ENCODE data around the gene TOM1L1. TPM values are rescaled to one million over a fixed set of nuclear protein-coding genes. Genes with fewer than 3 reads are reported as not detected.
"Not testable (repeated sequence)": the region's sequence is repeated elsewhere in the genome, so short reads cannot be mapped to it uniquely, and the experiment has no call there.

The TOM1L1 gene
- total RNA-seq, 2 donors from 2014 or later: 52.8 to 81.3 TPM

DNA sequence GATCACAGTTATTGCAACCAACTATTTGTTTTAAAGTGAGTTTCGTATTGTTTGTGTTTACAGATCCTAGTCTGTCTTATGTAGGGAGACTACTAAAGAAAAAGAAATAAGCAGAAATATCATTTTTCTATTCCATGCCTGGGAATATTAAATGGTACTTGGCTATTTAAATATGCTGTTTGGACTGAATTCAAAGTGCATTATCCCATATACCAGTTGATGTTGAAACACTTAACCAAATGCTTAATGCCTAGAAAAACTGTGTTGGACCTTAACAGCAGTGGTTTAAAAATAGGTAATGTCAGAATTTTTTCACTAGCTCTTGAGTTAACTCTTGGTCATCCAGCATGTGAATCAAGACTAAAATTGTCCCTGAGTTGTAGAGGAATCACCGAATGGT lies 37.5 kb upstream of the TOM1L1 start:
- TF ChIP-seq, protein P1, sequence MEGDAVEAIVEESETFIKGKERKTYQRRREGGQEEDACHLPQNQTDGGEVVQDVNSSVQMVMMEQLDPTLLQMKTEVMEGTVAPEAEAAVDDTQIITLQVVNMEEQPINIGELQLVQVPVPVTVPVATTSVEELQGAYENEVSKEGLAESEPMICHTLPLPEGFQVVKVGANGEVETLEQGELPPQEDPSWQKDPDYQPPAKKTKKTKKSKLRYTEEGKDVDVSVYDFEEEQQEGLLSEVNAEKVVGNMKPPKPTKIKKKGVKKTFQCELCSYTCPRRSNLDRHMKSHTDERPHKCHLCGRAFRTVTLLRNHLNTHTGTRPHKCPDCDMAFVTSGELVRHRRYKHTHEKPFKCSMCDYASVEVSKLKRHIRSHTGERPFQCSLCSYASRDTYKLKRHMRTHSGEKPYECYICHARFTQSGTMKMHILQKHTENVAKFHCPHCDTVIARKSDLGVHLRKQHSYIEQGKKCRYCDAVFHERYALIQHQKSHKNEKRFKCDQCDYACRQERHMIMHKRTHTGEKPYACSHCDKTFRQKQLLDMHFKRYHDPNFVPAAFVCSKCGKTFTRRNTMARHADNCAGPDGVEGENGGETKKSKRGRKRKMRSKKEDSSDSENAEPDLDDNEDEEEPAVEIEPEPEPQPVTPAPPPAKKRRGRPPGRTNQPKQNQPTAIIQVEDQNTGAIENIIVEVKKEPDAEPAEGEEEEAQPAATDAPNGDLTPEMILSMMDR (IDR thresholded peaks at IDR 0.05): no peak
- TF ChIP-seq POLR2AphosphoS5 (IDR thresholded peaks at IDR 0.05): no peak
- no peak for TF ChIP-seq POLR2A (IDR thresholded peaks at IDR 0.05)

DNA sequence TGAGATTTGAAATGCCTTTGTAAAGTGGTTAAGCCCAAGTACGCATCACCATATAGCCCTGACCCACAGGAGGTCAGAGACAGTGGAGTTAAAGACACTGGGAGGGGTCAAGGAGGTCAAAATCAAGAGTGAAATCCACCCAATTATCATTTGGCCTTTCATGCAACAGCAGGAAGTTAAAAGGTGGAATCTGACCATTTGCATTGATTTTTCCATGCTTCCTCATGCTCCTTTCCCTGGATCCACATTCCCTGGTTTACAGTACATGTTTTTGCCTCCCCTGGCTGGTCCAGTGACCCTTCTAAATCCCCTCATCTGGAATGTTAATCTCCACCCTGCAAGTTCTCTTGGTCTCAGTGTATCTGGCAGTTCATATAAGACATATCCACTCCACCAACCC lies 36.6 kb upstream of the TOM1L1 start:
- intact Hi-C loops (cut with DNase I): no loop called here
- no peak overlapping the region for H3K27ac ChIP-seq
- DNase-seq (ENCODE audit: low spot score): no peak
- 91% methylated on average over 1 of the region's 1 CpG for WGBS
- TF ChIP-seq POLR2A (IDR thresholded peaks at IDR 0.05) (no peak), POLR2AphosphoS5 (IDR thresholded peaks at IDR 0.05) (no peak)
- TF ChIP-seq, protein P1 (IDR thresholded peaks at IDR 0.05): no peak
- H3K36me3 ChIP-seq: no peaks in the 10 kb centered on the region
- no peak overlapping the region for H3K4me3 ChIP-seq
- H3K27me3 ChIP-seq (replicated peaks; ENCODE audit: insufficient read depth): no peaks in the 10 kb centered on the region
- no peaks in the 10 kb centered on the region for H3K4me1 ChIP-seq (replicated peaks)
- no peaks in the 10 kb centered on the region for H3K9me3 ChIP-seq

More for the DNA sequence above, 37.5 kb upstream of the TOM1L1 start:
- no peaks in the 10 kb centered on the region for H3K27me3 ChIP-seq (replicated peaks; ENCODE audit: insufficient read depth)
- H3K4me3 ChIP-seq: no peak overlapping the region
- no peaks in the 10 kb centered on the region for H3K36me3 ChIP-seq
- H3K9me3 ChIP-seq: no peaks in the 10 kb centered on the region
- 49% methylated on average over 2 of the region's 2 CpGs for WGBS
- intact Hi-C loops (cut with DNase I): no loop called here
- H3K27ac ChIP-seq: no peak overlapping the region
- H3K4me1 ChIP-seq (replicated peaks): no peaks in the 10 kb centered on the region
- no peak for DNase-seq (ENCODE audit: low spot score)

DNA sequence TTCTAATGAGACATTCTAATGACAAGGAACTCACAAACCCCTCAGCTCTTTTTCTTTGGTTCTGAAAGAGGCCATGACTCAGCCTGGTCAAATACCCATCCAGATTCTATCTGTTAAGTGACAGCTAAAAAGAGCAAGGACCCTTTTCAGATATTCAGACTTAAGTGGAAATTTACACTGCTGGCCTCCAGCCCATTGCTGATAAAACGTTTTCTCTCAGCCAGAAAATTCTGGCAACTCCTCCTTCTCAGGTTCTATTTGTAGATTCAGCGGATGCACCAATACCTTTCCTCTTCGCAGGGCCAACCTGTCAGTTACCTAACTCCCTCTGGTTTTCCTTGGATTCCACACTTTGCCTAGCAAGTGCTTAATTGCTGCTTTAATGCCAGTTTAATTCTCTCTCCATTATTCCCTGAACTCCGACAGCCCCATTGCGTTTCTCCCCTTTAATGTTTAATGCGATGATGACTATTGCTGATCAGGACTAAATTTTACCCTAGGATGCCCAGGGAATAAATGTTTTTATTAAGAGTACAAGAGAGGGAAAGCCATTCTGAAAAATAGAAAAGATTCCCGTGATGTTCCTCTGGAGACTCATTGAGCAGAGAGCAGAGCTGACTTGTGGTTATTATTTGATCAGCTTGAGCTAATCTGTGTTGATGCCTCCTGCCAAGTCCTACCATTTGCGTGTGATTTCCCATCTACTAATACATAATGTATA lies 35.9 kb upstream of the TOM1L1 start:
- H3K4me3 ChIP-seq: no peak overlapping the region
- TF ChIP-seq, protein P1 (IDR thresholded peaks at IDR 0.05): no peak
- no peak for TF ChIP-seq POLR2AphosphoS5 (IDR thresholded peaks at IDR 0.05)
- no peak for TF ChIP-seq POLR2A (IDR thresholded peaks at IDR 0.05)
- H3K9me3 ChIP-seq: no peaks in the 10 kb centered on the region
- WGBS: 41% methylated on average over 8 of the region's 8 CpGs
- no peaks in the 10 kb centered on the region for H3K4me1 ChIP-seq (replicated peaks)
- intact Hi-C loops (cut with DNase I): no loop called here
- H3K27ac ChIP-seq: no peak overlapping the region
- no peaks in the 10 kb centered on the region for H3K27me3 ChIP-seq (replicated peaks; ENCODE audit: insufficient read depth)
- DNase-seq (ENCODE audit: low spot score): no peak
- H3K36me3 ChIP-seq: no peaks in the 10 kb centered on the region

DNA sequence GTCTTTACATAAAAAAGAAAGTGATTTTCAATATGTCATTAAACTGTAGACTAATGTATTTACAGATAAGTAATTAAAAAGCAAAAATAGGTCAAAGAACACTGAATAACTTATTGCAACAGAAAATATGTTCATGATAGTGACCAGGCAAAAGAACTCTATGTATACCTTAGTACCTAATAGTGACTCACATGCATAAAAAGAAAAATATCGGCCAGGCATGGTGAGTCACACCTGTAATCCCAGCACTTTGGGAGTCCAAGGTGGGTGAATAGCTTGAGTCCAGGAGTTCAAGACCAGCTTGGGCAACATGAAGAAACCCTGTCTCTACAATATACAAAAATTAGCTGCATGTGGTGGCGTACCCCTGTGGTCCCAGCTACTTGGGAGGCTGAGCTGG lies 33.0 kb upstream of the TOM1L1 start:
- WGBS: 88% methylated on average over 2 of the region's 2 CpGs
- no peaks in the 10 kb centered on the region for H3K9me3 ChIP-seq
- TF ChIP-seq, protein P1 (IDR thresholded peaks at IDR 0.05): no peak
- TF ChIP-seq POLR2A (IDR thresholded peaks at IDR 0.05): no peak
- TF ChIP-seq POLR2AphosphoS5 (IDR thresholded peaks at IDR 0.05): no peak
- H3K4me1 ChIP-seq (replicated peaks): no peaks in the 10 kb centered on the region
- H3K27me3 ChIP-seq (replicated peaks; ENCODE audit: insufficient read depth): no peaks in the 10 kb centered on the region
- DNase-seq (ENCODE audit: low spot score): no peak
- intact Hi-C loops (cut with DNase I): no loop called here
- H3K27ac ChIP-seq: no peak overlapping the region
- H3K36me3 ChIP-seq: no peaks in the 10 kb centered on the region
- no peak overlapping the region for H3K4me3 ChIP-seq

DNA sequence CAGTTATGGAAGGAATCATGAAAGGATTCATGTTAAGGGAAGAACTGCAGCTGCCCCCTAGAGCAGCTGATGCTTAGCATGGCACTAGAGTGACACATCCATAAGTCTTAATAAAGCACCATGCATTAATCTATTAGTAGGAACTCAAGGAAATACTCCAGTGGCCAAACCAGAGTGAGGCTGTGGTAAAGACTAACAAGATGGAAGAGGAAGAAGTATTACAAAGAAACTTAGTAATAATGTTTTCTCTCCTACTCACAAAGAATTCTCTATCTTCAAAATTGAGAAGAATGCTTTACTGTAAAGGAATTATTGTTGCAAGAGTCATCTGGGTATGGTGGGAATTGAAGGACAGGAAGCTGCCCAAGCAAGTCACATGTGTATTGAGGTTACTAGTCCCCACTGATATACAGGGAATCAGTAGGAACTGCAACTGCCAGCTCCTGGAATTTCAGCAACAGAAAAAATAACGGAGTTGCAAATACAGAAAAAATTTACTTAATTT lies 29.9 kb upstream of the TOM1L1 start:
- H3K27ac ChIP-seq: no peak overlapping the region
- DNase-seq (ENCODE audit: low spot score): no peak
- no peaks in the 10 kb centered on the region for H3K4me1 ChIP-seq (replicated peaks)
- no peak for TF ChIP-seq POLR2AphosphoS5 (IDR thresholded peaks at IDR 0.05)
- TF ChIP-seq, protein P1 (IDR thresholded peaks at IDR 0.05): no peak
- TF ChIP-seq POLR2A (IDR thresholded peaks at IDR 0.05): no peak
- intact Hi-C loops (cut with DNase I): no loop called here
- no peaks in the 10 kb centered on the region for H3K36me3 ChIP-seq
- H3K9me3 ChIP-seq: no peaks in the 10 kb centered on the region
- 96% methylated on average over 1 of the region's 1 CpG for WGBS
- no peaks in the 10 kb centered on the region for H3K27me3 ChIP-seq (replicated peaks; ENCODE audit: insufficient read depth)
- H3K4me3 ChIP-seq: no peak overlapping the region

DNA sequence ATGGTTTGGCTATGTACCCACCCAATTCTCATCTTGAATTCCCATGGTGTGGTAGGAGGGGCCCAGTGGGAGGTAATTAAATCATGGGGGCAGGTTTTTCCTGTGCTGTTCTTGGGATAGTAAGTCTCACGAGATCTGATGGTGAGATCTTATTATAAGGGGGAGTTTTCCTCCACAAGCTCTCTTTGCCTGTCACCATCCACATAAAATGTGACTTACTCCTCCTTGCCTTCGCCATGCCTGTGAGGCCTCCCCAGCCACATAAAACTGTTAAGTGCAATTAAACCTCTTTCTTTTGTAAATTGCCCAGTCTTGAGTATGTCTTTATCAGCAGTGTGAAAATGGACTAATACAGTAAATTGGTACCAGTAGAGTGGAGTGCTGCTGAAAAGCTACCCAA lies 24.7 kb upstream of the TOM1L1 start:
- DNase-seq (ENCODE audit: low spot score); H3K36me3 ChIP-seq; H3K27me3 ChIP-seq (replicated peaks; ENCODE audit: insufficient read depth); intact Hi-C loops (cut with DNase I); H3K27ac ChIP-seq; H3K4me3 ChIP-seq; H3K9me3 ChIP-seq; H3K4me1 ChIP-seq (replicated peaks): not testable (repeated sequence)
- 53% methylated on average over 2 of the region's 2 CpGs for WGBS
